ENCODE data around the gene NFIA. TPM values are rescaled to one million over a fixed set of nuclear protein-coding genes. Genes with fewer than 3 reads are reported as not detected.
"Not testable (repeated sequence)": the region's sequence is repeated elsewhere in the genome, so short reads cannot be mapped to it uniquely, and the experiment has no call there.

The NFIA gene
- total RNA-seq, 2 experiments from 2014 or later: 4.2 to 5.7 TPM

DNA sequence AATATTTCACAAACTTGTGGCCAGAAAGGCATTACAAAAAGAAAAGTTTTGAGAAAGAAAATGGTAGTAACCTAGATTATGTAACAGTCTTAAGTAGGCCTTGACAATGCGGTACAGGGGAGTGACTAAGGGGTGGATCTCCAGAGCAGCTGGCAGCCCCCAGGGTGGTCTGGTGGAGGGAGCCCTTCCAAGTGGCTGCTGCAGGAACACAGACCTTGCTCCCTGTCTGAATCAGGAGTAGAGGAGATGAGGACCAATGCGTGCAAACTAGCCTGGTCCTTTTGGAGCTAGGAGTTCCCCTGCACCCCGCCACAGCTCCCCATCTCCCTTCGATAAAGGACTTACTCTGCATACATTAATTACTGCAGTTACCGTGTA, 189.0 kb downstream of the NFIA start:
- DNase-seq: no peak
- Mint-ChIP-seq H3K4me3 (no peak overlapping the region), H3K4me1 (no peaks in the 10 kb centered on the region), H3K27ac (no peak overlapping the region), H3K36me3 (no peaks in the 10 kb centered on the region), H3K27me3 (no peaks in the 10 kb centered on the region), H3K9me3 (no peaks in the 10 kb centered on the region)
- no peak for ATAC-seq (ENCODE audit: low read depth)
- POLR2A ChIA-PET: no interaction called here

DNA sequence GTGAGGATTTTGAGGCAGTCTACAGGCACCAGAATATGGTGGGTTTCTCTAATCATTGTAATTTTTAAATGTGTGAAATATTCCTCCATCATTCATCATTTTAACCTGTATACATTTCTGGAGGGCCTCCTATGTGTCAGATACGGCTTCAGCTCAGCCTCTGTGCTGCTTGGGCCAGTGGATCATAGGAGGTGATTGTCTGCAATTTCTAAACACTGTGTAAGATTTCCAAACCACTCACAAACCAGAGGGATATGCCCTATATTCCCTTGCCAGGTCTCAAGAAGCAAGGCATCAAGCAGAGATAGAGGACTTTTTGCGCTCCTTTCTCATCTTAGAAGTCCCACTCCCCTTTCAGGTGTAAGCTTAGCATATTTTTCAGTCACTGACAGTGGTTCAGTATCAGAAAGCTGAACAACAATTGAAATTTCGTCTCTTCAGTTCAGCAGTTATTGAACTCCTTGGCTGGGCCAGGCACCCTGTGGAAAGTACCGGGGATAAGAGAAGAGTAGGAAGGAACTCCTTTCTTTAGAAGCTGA, 190.9 kb downstream of the NFIA start:
- DNase-seq: no peak
- no peaks in the 10 kb centered on the region for H3K4me1 Mint-ChIP-seq
- no peak overlapping the region for H3K27ac Mint-ChIP-seq
- H3K4me3 Mint-ChIP-seq: no peak overlapping the region
- POLR2A ChIA-PET: no interaction called here
- no peaks in the 10 kb centered on the region for H3K36me3 Mint-ChIP-seq
- H3K27me3 Mint-ChIP-seq: no peaks in the 10 kb centered on the region
- ATAC-seq (ENCODE audit: low read depth): no peak
- no peaks in the 10 kb centered on the region for H3K9me3 Mint-ChIP-seq

DNA sequence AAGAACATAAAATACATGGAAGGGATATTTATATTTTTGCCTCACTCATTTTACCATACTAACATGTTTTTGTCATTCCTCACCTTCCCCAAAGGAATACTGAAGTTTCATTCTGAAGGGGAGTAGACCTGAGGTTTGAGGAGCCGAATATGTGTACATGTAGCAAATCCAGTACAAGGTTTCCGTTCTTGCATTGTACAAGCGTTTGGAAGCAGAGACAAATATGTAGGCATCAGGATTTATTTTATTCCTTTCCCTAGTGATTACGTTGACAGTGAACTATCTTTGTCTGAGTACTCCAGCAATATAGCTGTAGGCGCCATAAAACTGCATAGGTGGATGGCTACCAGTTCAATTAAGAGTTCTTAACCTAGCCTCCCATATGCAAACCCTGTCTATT, 191.5 kb downstream of the NFIA start:
- no peaks in the 10 kb centered on the region for H3K4me1 Mint-ChIP-seq
- no peak overlapping the region for H3K4me3 Mint-ChIP-seq
- DNase-seq (no peak), ATAC-seq (ENCODE audit: low read depth) (no peak)
- H3K9me3 Mint-ChIP-seq: no peaks in the 10 kb centered on the region
- no peak overlapping the region for H3K27ac Mint-ChIP-seq
- H3K27me3 Mint-ChIP-seq: no peaks in the 10 kb centered on the region
- H3K36me3 Mint-ChIP-seq: no peaks in the 10 kb centered on the region
- POLR2A ChIA-PET: no interaction called here

DNA sequence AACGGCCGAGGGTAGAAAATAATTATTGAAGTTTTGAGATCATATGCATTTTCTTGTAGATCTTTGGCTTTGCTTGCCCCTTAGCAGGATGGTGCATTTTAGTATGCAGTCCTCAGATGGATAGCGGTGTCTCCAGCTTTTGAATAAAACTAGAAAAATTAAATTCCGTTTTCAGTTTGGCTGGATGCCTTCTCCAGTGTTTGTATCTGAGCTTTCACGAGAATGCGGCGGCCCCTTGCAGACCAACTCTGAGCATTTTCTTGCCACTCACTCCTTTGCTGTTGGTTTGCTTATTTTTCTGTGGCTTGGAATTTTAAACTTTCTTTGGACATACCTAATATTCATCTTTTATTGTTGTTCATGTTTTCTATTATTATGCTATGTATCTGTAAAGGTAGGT, 192.6 kb downstream of the NFIA start:
- Mint-ChIP-seq H3K9me3 (no peaks in the 10 kb centered on the region), H3K27me3 (no peaks in the 10 kb centered on the region), H3K36me3 (no peaks in the 10 kb centered on the region), H3K4me1 (no peaks in the 10 kb centered on the region), H3K4me3 (no peak overlapping the region), H3K27ac (no peak overlapping the region)
- no peak for ATAC-seq (ENCODE audit: low read depth)
- no peak for DNase-seq
- POLR2A ChIA-PET: no interaction called here

DNA sequence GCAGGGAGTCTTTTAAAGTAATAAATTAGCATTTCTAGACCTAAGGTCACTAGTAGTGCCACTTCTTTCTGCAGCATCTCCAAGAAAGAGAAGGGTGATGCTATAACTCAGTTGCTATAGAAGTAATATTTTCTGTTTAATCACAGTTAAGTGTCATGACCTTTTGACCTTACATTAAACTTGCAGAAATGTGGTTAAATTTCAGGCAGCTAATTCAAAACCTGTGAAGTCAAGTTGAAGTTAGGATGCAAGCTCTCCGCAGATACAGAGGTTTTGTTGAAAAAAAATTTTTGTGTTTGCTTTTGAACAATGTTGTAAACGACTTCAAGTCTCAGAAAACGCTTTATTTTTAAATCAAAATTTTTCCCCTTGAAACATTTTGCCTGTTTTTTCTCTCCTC, 193.9 kb downstream of the NFIA start:
- POLR2A ChIA-PET: no interaction called here
- Mint-ChIP-seq H3K4me1 (no peaks in the 10 kb centered on the region), H3K27ac (no peak overlapping the region), H3K36me3 (no peaks in the 10 kb centered on the region), H3K27me3 (peaks cover 2% of the 10 kb centered on the region), H3K4me3 (no peak overlapping the region), H3K9me3 (no peaks in the 10 kb centered on the region)
- ATAC-seq (ENCODE audit: low read depth) (no peak), DNase-seq (no peak)

DNA sequence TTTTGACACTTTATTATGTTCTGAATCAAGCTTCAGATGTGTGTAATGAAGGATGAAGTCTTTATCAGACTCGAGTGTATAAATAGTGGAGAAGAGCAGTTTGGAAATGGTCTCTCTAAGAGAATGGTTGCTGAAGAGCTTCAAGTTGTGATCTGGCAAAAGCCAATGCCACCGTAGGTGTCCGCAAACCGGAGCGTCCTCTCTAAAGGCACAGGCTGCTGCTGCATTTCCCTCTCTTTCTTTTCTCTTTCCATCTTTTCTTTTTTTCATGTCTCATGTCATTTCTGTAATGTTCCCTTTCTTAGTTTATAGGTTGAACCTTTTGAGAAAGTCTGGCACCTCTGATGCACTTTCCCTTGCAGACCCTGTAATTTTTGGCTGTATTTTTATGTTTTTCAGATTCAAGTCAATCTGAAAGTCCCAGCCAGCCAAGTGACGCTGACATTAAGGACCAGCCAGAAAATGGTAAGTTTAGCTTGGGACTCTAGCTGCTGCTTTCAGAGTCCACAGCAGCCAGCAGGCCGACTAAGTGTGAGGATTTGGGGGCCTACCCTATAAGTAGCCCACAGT, 194.8 kb downstream of the NFIA start:
- Mint-ChIP-seq H3K4me3 (no peak overlapping the region), H3K4me1 (no peaks in the 10 kb centered on the region)

DNA sequence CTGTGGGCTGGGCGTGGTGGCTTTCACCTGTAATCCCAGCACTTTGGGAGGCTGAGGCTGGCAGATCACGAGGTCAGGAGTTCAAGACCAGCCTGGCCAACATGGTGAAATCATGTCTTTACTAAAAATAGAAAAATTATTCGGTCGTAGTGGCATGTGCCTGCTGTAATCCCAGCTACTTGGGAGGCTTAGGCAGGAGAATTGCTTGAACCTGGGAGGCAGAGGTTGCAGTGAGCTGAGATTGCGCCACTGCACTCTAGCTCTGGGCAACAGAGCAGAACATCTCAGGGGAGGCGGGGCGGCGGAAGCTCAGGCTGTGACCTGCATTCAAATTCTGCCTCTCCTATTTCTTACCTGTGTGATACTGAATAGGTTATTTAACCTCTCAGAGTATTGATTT, 196.1 kb downstream of the NFIA start:
- ATAC-seq (ENCODE audit: low read depth); H3K4me1 Mint-ChIP-seq; H3K9me3 Mint-ChIP-seq; H3K36me3 Mint-ChIP-seq; H3K4me3 Mint-ChIP-seq; H3K27me3 Mint-ChIP-seq; POLR2A ChIA-PET; DNase-seq; H3K27ac Mint-ChIP-seq: not testable (repeated sequence)

More for the DNA sequence above, 194.8 kb downstream of the NFIA start:
- DNase-seq (no peak), ATAC-seq (ENCODE audit: low read depth) (no peak)
- Mint-ChIP-seq H3K27me3 (peaks cover 4% of the 10 kb centered on the region), H3K9me3 (no peaks in the 10 kb centered on the region), H3K36me3 (no peaks in the 10 kb centered on the region), H3K27ac (no peak overlapping the region)
- POLR2A ChIA-PET: no interaction called here

DNA sequence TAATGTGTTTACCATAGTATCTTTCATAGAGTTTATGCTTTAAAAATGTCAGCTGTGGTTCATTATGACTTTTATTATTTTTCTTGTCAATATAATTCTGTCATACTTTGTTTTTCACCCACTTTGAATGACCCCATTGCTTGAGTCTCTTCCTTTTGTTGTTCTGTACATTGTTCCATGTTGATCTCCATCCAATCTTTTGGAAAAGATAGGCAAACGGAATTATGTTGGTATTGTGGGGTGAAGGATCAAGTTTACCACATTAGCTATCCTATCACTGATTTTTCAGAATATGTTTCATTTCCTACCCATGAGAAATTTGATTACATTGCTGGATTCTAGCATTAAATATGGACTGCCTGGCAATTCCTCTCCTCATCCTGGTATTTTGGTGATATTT, 196.6 kb downstream of the NFIA start:
- H3K9me3 Mint-ChIP-seq: no peaks in the 10 kb centered on the region
- DNase-seq (no peak), ATAC-seq (ENCODE audit: low read depth) (no peak)
- peaks cover 4% of the 10 kb centered on the region for H3K27me3 Mint-ChIP-seq
- H3K4me1 Mint-ChIP-seq: no peaks in the 10 kb centered on the region
- H3K36me3 Mint-ChIP-seq: no peaks in the 10 kb centered on the region
- POLR2A ChIA-PET: no interaction called here
- no peak overlapping the region for H3K27ac Mint-ChIP-seq
- H3K4me3 Mint-ChIP-seq: no peak overlapping the region

DNA sequence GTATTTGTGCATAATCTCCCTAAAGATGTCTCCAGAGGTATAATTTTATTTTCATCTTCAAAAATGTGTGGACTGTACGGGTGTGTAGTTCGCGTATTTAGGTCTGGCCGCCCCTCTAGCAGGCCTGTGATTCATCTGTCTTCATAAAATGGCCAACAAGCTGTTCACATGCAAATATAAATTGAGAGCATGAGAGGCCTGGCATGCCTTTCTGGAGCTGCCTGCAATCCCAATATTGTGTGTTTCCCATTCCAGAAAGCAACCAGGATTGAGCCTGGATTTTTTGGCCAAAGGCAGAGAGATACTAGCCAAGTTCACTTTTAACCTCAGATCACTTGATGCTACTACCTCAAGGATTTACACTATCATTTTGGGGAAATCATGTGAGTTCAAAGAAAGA, 197.2 kb downstream of the NFIA start:
- POLR2A ChIA-PET: no interaction called here
- no peaks in the 10 kb centered on the region for H3K9me3 Mint-ChIP-seq

DNA sequence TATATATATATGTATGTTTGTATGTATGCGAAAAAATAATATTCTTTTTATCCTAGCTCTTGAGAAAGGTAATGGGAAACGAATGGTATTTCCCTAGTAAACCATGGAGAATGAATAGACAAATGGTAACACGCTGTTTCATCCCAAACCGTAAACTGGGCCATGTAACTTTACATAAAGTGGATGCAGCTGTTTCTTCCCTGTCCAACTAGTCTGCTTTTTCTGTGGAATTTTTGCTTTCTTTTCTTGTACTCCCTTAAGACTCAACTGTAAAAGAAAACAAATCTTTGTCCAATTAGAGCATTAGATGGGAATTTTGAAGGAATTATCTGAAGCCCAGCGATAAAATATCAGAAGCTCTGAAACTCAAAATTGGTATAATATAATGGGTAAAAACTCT, 198.1 kb downstream of the NFIA start:
- H3K27me3 Mint-ChIP-seq: peaks cover 4% of the 10 kb centered on the region
- no peak for ATAC-seq (ENCODE audit: low read depth)
- no peak for DNase-seq

More for the DNA sequence above, 197.2 kb downstream of the NFIA start:
- no peak for DNase-seq
- ATAC-seq (ENCODE audit: low read depth): no peak
- Mint-ChIP-seq H3K4me3 (no peak overlapping the region), H3K4me1 (no peaks in the 10 kb centered on the region), H3K27me3 (peaks cover 4% of the 10 kb centered on the region), H3K27ac (no peak overlapping the region), H3K36me3 (no peaks in the 10 kb centered on the region)

DNA sequence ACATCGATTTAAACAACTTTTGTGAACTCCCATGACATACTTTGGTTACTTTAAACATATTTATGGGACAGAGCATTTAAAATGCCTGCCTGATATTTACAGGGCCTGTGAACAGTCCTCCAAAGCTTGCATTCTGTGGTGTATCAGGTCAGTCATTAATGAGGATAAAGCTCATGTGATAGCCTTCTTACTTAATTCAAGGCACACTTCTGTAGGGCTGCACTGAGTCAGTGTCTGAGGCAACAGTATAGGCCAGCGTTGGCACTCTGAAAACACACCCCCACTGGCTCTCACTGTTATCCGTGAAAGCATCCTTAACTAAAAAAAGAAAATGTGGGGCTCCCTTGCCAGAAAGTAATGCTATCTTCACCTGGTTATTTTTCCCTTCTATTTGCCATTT, 200.0 kb downstream of the NFIA start:
- H3K36me3 Mint-ChIP-seq: no peaks in the 10 kb centered on the region

More for the DNA sequence above, 198.1 kb downstream of the NFIA start:
- POLR2A ChIA-PET: no interaction called here
- H3K9me3 Mint-ChIP-seq: no peaks in the 10 kb centered on the region
- no peaks in the 10 kb centered on the region for H3K4me1 Mint-ChIP-seq
- H3K27ac Mint-ChIP-seq: no peak overlapping the region
- no peak overlapping the region for H3K4me3 Mint-ChIP-seq
- H3K36me3 Mint-ChIP-seq: no peaks in the 10 kb centered on the region

DNA sequence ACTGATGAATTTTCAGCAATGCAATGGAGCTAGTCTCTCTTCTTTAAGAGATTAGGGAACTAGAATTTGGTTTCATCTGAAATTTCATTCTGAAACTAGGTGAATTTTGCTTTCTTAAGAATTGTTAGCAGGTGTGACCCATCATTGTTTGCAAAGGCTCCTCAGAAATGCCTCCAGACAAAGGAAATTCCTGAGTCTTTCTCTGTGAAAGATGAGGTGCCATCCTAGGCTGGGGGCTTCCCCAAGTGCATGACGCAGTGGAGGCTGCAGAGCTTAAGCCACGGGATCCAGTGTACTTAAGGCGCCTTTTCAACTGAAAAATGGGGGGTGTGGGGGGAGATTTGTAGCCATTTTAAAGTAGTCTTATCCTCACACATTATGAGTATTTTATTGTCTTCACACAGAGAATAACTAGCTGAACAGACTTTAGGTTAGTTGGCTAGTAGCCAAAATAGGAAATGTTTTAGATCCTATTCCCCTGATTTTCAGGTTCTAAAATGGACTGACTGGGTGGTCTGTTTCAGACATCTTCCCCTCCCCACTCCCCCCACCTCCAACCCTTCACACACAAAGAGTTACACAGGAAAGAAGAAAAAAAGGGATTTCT, 202.0 kb downstream of the NFIA start:
- DNase-seq: no peak
- H3K9me3 Mint-ChIP-seq: no peaks in the 10 kb centered on the region
- POLR2A ChIA-PET: no interaction called here
- H3K27ac Mint-ChIP-seq: no peak overlapping the region
- ATAC-seq (ENCODE audit: low read depth): no peak
- no peak overlapping the region for H3K4me3 Mint-ChIP-seq
- H3K27me3 Mint-ChIP-seq: peaks cover 4% of the 10 kb centered on the region
- no peaks in the 10 kb centered on the region for H3K36me3 Mint-ChIP-seq
- no peaks in the 10 kb centered on the region for H3K4me1 Mint-ChIP-seq

More for the DNA sequence above, 200.0 kb downstream of the NFIA start:
- H3K4me3 Mint-ChIP-seq: no peak overlapping the region
- no peak for DNase-seq
- no peak overlapping the region for H3K27ac Mint-ChIP-seq
- ATAC-seq (ENCODE audit: low read depth): no peak
- no peaks in the 10 kb centered on the region for H3K9me3 Mint-ChIP-seq
- peaks cover 4% of the 10 kb centered on the region for H3K27me3 Mint-ChIP-seq
- H3K4me1 Mint-ChIP-seq: no peaks in the 10 kb centered on the region
- POLR2A ChIA-PET: no interaction called here

DNA sequence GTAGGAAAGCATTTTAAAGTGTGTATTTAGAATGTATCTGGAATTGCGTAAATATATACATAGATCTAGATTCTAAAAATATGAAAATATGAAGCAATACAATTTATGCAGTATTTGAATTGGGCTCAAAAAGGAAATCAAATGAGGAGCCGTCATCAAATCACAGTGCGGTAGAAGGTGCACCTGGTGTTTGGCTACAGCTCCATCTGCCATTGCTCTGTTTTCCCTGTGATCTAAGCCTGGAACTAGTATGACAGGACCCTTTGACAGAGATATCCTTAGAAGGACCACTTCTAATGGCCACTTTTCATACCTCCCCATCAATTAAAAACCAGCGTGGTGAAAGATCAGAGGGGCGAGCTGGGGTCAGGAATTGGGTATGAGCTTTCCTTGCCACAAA, 202.6 kb downstream of the NFIA start:
- no peak for DNase-seq
- no peaks in the 10 kb centered on the region for H3K36me3 Mint-ChIP-seq
- H3K9me3 Mint-ChIP-seq: no peaks in the 10 kb centered on the region
- POLR2A ChIA-PET: no interaction called here
- no peak overlapping the region for H3K4me3 Mint-ChIP-seq
- H3K4me1 Mint-ChIP-seq: no peaks in the 10 kb centered on the region
- no peak overlapping the region for H3K27ac Mint-ChIP-seq
- no peak for ATAC-seq (ENCODE audit: low read depth)
- peaks cover 4% of the 10 kb centered on the region for H3K27me3 Mint-ChIP-seq

DNA sequence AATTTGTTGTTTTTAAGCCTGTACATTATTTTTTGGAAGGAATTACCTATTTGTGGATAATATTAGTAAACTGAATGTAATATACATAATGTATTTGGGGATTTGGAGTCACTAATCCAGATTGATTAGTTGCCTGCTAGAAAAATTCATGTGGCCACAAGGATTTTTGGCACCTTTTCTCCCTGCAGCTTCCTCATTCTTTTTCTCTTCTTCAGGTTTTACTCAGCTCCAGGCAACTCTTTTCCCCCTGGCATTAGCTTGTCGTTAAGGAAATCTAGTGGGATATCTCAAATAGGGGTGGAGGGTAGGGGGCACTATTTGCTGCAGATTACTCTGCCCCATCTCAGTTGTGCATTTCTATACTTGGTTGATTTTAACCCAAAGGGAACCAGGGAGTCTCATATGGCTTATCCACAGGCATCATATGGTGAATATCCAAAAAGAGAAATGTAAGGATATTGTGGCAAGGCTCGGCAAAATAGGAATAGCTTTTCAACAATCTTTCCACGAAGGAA, 203.1 kb downstream of the NFIA start:
- H3K9me3 Mint-ChIP-seq: no peaks in the 10 kb centered on the region
- no peaks in the 10 kb centered on the region for H3K4me1 Mint-ChIP-seq
- no peaks in the 10 kb centered on the region for H3K36me3 Mint-ChIP-seq
- no peak overlapping the region for H3K27ac Mint-ChIP-seq
- H3K27me3 Mint-ChIP-seq: peaks cover 4% of the 10 kb centered on the region
- no peak for ATAC-seq (ENCODE audit: low read depth)
- no peak for DNase-seq
- H3K4me3 Mint-ChIP-seq: no peak overlapping the region
- POLR2A ChIA-PET: no interaction called here
